HG02642 (cell line): Measurements from ENCODE around the gene BAG5.
"Not testable (repeated sequence)": the region's sequence is repeated elsewhere in the genome, so short reads cannot be mapped to it uniquely, and the experiment has no call there.

Experiments used
- ATAC-seq: cut with Tn5 transposase; IDR thresholded peaks from one replicate; pipeline ENCODE4 v1.9.1; 2021; ENCODE audit warnings: mild to moderate bottlenecking; ENCODE audit not compliant: unreplicated experiment, poor library complexity

BAG5 gene

GRCh38 chr14:103525430-103526246 is 36.8 kb downstream of the BAG5 start:
- ATAC-seq, result not testable (repeated sequence)

GRCh38 chr14:103524002-103524935 is 38.2 kb downstream of the BAG5 start:
- ATAC-seq, result no peak

GRCh38 chr14:103523575-103523954 is 38.9 kb downstream of the BAG5 start:
- ATAC-seq, result no peak

- no peak for ATAC-seq
Measured at GRCh38 chr14:103522649-103523574, 39.5 kb downstream of the BAG5 start, which contains the start of gene CKB. Gene CKB (minus strand): TSS chr14:103522830. CDS start chr14:103522493, 337 bp downstream.

DNA sequence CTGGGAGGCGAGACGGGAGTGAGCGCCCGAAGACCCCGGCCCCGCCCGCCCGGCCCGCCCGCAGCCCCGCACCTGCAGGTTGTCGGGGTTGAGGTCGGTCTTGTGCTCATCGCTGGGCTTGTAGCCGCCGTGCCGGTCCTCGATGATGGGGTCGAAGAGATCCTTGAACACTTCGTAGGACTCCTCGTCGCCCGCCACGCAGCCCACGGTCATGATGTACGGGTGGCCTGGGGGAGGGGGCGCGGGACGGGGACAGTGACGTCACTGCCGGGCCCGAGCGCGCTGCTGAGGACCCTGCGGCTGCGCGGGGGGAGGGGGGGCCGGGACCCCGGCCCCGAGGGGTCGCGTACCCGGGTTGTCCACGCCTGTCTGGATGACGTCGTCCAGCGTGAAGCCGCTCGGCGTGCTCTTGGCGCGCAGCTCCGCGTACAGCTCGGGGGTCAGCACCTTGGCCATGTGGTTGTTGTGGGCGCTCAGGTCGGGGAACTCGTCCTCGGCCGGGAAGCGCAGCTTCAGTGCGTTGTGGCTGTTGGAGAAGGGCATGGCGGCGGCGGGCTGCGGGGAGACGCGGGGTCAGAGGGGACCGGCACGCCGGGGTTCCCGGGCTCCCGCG is 40.4 kb downstream of the BAG5 start:
- ATAC-seq, result no peak

DNA sequence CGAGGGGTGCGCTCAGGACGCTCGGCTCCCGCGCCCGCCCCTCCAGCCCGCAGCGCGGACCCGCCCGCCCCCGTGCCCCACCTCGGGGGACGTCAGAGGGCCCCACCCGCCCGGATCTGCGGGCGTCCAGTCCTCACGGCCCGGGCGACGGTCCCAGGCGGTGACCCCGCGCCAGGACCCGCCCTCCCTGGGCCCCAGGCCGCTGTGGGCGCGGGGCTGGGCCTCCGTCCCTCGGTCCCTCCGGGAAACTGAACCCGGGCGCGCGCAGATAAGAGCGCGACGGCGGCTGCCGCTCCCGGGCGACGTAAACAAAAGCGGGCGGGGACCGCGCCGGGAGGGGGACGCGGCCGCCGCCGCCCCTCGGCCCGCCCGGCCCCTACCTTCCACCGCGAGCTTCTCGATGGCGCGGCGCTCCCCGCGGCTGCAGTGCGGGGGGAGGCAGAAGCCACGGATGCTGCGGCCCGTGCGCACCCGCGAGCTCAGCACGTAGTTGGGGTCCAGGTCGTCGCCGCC is 41.0 kb downstream of the BAG5 start:
- ATAC-seq, result no peak

- peak; percentile 39 for ATAC-seq
Measured at GRCh38 chr14:103520657-103521437, 41.6 kb downstream of the BAG5 start.

DNA sequence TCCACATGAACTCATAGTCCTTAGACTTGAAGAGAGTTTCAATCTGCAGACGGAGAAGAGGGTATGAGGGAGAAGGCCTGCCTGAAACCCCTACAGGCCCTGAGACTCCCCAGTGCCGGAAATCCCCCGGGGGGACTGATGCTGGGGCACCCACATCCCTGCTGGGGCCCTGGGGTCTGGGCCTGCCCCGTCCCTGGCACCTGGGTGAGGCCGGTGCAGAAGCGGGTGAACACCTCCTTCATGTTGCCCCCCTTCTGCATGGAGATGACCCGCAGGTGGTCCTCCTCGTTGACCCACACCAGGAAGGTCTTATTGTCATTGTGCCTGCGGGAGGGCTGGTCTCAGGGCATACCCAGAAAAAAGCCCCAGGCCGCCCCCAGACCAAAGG is 42.2 kb downstream of the BAG5 start:
- peak; percentile 4 for ATAC-seq

- no peak for ATAC-seq
Measured at GRCh38 chr14:103519837-103520212, 42.6 kb downstream of the BAG5 start.

DNA sequence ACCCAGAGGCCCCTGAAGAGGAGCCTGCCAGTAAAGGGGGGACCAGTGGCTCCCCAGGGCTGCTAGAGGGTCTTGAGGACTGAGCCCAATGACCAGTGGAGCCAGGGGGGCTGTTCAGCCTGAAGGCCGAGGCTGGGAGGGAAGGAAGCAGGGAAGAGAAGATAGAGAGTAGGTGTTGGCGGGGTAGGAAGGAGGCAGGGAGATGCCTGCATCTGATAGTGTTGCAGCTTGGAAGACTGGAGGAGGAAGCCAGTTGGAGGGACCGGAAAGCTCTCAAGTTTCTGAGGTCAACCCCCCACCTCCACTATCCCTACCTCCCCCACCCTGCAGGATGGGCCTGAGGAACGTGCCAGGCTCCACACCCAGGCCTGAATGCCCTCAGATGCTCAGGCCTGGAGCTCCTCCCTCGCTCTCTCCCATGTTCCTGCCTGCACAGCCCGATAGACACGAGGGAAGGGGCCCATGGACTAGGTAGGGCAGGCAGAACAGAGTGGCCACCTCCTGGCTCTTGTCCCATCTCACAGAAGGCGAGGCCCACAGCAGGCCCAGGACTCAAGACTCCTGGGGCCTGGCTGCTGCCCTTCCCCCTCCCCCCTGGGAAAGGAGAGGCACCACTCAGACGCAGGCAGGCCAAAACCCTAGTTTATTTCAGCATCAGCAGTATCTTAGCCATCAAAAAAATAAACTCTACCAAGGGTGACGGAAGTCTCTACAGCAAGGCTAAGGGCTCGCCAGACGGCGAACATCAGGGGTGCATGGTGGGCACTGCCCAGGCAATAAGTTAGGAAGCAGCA is 43.2 kb downstream of the BAG5 start:
- ATAC-seq, result no peak

DNA sequence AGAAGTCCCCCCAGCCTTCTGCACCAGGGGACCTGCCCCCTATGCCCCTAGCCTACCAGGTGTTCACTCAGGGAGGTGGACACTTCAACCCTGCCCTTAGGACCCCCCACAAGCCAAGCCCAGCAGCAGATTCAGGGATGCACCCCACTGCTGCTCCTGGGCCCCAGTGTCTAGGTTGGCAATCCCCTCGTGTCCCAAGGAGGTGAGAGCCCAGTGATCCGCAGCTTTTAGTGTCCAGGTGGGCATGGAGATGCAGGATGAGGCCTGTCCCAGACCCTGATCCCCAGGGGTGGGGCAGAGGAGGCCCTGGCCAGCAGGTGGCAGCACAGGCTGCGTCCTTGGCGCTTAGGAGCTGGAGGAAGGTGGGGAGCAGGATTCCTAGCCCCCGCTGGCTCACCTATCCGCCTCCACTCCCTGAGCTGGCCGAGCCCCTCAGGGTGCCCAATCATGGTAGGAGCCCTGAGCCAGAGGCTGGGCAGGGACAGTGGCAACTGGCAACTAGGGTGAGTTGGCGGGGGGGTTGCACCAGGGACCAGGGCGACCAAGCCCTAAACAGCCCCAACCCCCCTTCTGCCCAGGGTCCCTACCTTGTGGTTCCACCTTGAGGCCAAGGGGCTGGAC is 43.9 kb downstream of the BAG5 start:
- ATAC-seq, result no peak

- no peak for ATAC-seq
Measured at GRCh38 chr14:103517721-103518421, 44.6 kb downstream of the BAG5 start.

DNA sequence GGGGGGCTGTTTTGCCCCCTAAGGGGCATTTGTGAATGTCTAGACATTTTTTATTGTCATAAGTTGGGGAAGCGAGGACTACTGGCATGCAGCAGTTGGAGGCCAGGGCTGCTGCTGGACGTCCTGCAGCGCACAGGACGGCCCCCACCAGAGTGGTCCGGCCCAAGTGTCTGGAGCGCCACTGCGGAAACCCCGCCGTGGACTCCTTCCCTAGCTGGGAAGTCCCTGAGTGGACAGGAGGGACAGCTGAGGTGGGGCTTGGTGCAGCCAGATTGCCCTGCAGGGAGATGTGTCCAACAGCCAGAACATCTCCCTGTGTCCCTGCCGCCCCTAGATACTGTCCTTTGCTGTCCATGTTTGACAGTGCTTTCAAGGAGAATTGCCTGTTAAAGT is 45.3 kb downstream of the BAG5 start:
- ATAC-seq, result no peak

DNA sequence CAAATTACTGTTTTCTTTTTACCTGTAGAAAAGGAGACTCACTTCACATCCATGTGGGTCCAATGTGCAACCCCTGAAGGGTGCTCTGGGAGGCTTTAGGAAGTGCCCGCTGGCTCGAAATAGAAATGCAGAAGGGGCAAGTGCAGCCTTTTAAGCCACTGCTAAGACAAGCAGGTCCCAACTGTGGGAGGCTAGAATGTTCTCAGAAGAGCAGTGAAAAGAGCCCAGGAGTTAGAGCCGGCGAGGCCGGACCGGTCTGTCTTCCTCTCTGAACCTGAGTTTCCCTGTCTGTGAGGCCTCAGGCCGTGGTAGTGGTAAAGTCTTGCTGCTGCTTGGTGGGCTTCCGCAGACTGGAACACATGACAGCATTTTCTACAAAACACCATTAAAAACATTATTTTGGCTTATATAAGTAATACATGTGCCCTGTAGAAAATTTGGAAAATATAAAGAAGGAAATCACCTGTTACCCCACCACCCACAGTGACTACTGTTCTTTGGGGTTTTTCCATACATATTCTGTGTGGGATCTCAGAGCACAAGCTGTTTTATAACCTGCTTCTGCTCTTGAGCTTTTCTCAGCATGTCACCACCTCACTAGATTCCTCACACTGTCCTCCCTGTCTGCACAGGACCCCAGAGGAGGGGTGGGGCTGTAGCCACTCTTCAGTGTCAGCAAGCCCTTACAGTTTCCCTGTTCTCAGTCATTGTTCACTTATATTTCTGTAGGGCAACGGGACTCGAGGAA is 45.9 kb downstream of the BAG5 start:
- ATAC-seq, result no peak

- no peak for ATAC-seq
Measured at GRCh38 chr14:103514596-103515421, 47.6 kb downstream of the BAG5 start.
